Neuronal stem cell (in vitro differentiated cells): ENCODE measurements around the gene SFMBT2.

ENCODE experiments used
- DNase-seq: peaks from one replicate; pipeline ENCODE4 v3.0.0-alpha.2; 2013; ENCODE audit warnings: low spot score
- H2AFZ ChIP-seq: one replicate; pipeline ENCODE4 v1.6.1; 2013; ENCODE audit warnings: mild to moderate bottlenecking, low read length, inconsistent platforms
- H2AK5ac ChIP-seq: 2 replicates; pipeline ENCODE4 v1.6.1; 2013; ENCODE audit warnings: low read depth, mild to moderate bottlenecking, inconsistent platforms, low read length, moderate library complexity, mixed read lengths
- H2BK120ac ChIP-seq: 2 replicates; pipeline ENCODE4 v1.6.1; 2013; ENCODE audit warnings: low read depth, mild to moderate bottlenecking, inconsistent platforms, low read length, moderate library complexity, mixed read lengths
- H2BK12ac ChIP-seq: one replicate; pipeline ENCODE4 v1.6.1; 2013; ENCODE audit warnings: low read length, inconsistent platforms
- H2BK15ac ChIP-seq: 2 replicates; pipeline ENCODE4 v1.6.1; 2013; ENCODE audit warnings: mild to moderate bottlenecking, low read length, inconsistent platforms, mixed read lengths
- H2BK5ac ChIP-seq: one replicate; pipeline ENCODE4 v1.6.1; 2013; ENCODE audit warnings: inconsistent platforms, mild to moderate bottlenecking, low read length, moderate library complexity
- H3K14ac ChIP-seq: one replicate; pipeline ENCODE4 v1.6.1; 2013; ENCODE audit warnings: low read length, inconsistent platforms
- H3K18ac ChIP-seq: 2 replicates; pipeline ENCODE4 v1.6.1; 2013; ENCODE audit warnings: low read length, inconsistent platforms
- H3K23ac ChIP-seq: 2 replicates; pipeline ENCODE4 v1.6.1; 2013; ENCODE audit warnings: low read depth, mild to moderate bottlenecking, mixed read lengths, low read length, inconsistent platforms; ENCODE audit not compliant: poor library complexity
- H3K27ac ChIP-seq: replicated peaks from 3 replicates; pipeline ENCODE4 v1.5.1; 2013; ENCODE audit warnings: low read length, inconsistent platforms
- H3K27me3 ChIP-seq, 3 experiments: 2 replicates each; pipeline ENCODE4 v1.6.1; 2013; ENCODE audit warnings: low read length in 3 of 3, mild to moderate bottlenecking in 2 of 3, inconsistent platforms in 1 of 3, low read depth in 1 of 3, mixed read lengths in 1 of 3, moderate library complexity in 1 of 3; ENCODE audit not compliant: control insufficient read depth in 3 of 3, insufficient read depth in 3 of 3
- H3K36me3 ChIP-seq, 2 donors: replicated peaks in 1 of 2; 2 replicates each; pipeline ENCODE4 v1.6.1; 2013; ENCODE audit warnings: low read length in 2 of 2; ENCODE audit not compliant: control insufficient read depth in 2 of 2, insufficient read depth in 2 of 2
- H3K4ac ChIP-seq: 2 replicates; pipeline ENCODE4 v1.6.1; 2013; ENCODE audit warnings: inconsistent platforms, mild to moderate bottlenecking, low read length, moderate library complexity
- H3K4me1 ChIP-seq, 2 donors: 1 replicate in 1 of 2; 2 replicates in 1 of 2; pipeline ENCODE4 v1.6.1; 2013; ENCODE audit warnings: low read length in 2 of 2, low read depth in 1 of 2; ENCODE audit not compliant: control insufficient read depth in 2 of 2, insufficient read depth in 1 of 2
- H3K4me2 ChIP-seq: one replicate; pipeline ENCODE4 v1.6.1; 2013; ENCODE audit warnings: mild to moderate bottlenecking, low read length, inconsistent platforms; ENCODE audit not compliant: insufficient read depth, poor library complexity, severe bottlenecking
- H3K4me3 ChIP-seq, 2 donors: 2 replicates each; pipeline ENCODE4 v1.5.1; 2013; ENCODE audit warnings: low read length in 2 of 2, mild to moderate bottlenecking in 2 of 2, inconsistent platforms in 1 of 2, moderate library complexity in 1 of 2
- H3K79me1 ChIP-seq: one replicate; pipeline ENCODE4 v1.6.1; 2013; ENCODE audit warnings: low read depth, mild to moderate bottlenecking, inconsistent platforms, low read length, moderate library complexity
- H3K9ac ChIP-seq: one replicate; pipeline ENCODE4 v1.6.1; 2013; ENCODE audit warnings: mild to moderate bottlenecking, low read depth, low read length, inconsistent platforms; ENCODE audit not compliant: poor library complexity
- H3K9me3 ChIP-seq, 2 donors: replicated peaks in 1 of 2; 2 replicates each; pipeline versions ENCODE3 to v1.6.1; 2013; ENCODE audit warnings: low read length in 2 of 2, mild to moderate bottlenecking in 2 of 2, inconsistent platforms in 1 of 2, low read depth in 1 of 2, mixed read lengths in 1 of 2, moderate library complexity in 1 of 2; ENCODE audit not compliant: control insufficient read depth in 2 of 2, insufficient read depth in 1 of 2
- H4K8ac ChIP-seq: one replicate; pipeline ENCODE4 v1.6.1; 2013; ENCODE audit warnings: low read depth, mild to moderate bottlenecking, inconsistent platforms, low read length, moderate library complexity
- H4K91ac ChIP-seq: one replicate; pipeline ENCODE4 v1.6.1; 2013; ENCODE audit warnings: low read length, low read depth, mild to moderate bottlenecking, inconsistent platforms; ENCODE audit not compliant: poor library complexity
- WGBS, 2 donors: extraction: QIAGEN DNeasy Blood & Tissue Kit; methylation state at CpG; one replicate each; pipeline ENCODE4 v1.1.7; 2013; ENCODE audit warnings: missing lambda C conversion rate in 2 of 2, mixed read lengths in 1 of 2; ENCODE audit not compliant: insufficient read length in 2 of 2, insufficient replicate concordance in 1 of 2; ENCODE audit errors: extremely low coverage in 2 of 2; 5-methylcytosine and 5-hydroxymethylcytosine counted together

Gene SFMBT2

GRCh38 chr10:7274293-7274692, 136.5 kb downstream of the SFMBT2 start:
- Histone ChIP-seq H2AFZ (no peak overlapping the region), H2BK15ac (no peak overlapping the region), H3K79me1 (no peaks in the 10 kb centered on the region), H2BK5ac (no peak overlapping the region), H2BK120ac (no peak overlapping the region), H3K4me2 (no peak overlapping the region), H3K4ac (no peak overlapping the region), H3K36me3 (no peaks in the 10 kb centered on the region), H3K4me1 (peaks cover 6% of the 10 kb centered on the region in 2 donors), H3K4me3 (no peak overlapping the region), H3K18ac (no peak overlapping the region), H3K23ac (no peak overlapping the region), H4K8ac (no peak overlapping the region), H3K27ac (no peak overlapping the region), H3K14ac (no peak overlapping the region), H4K91ac (no peak overlapping the region), H2AK5ac (no peak overlapping the region), H3K27me3 (no peaks in the 10 kb centered on the region), H3K9me3 (no peaks in the 10 kb centered on the region), H3K9ac (no peak overlapping the region), H2BK12ac (no peak overlapping the region)
- DNase-seq = no peak
- no CpG with 5 or more reads among the region's 2 CpGs for WGBS, 2 donors

GRCh38 chr10:7272008-7272407, 138.8 kb downstream of the SFMBT2 start:
- no peak overlapping the region for H3K14ac ChIP-seq
- no CpG with 5 or more reads among the region's 4 CpGs for WGBS, 2 donors
- H2BK15ac ChIP-seq = no peak overlapping the region
- no peak overlapping the region for H2AK5ac ChIP-seq
- no peak overlapping the region for H4K91ac ChIP-seq
- H3K79me1 ChIP-seq = no peaks in the 10 kb centered on the region
- H3K27me3 ChIP-seq = no peaks in the 10 kb centered on the region
- no peak overlapping the region for H3K27ac ChIP-seq
- H3K23ac ChIP-seq = no peak overlapping the region
- H2AFZ ChIP-seq = no peak overlapping the region
- H2BK5ac ChIP-seq = no peak overlapping the region
- no peak overlapping the region for H4K8ac ChIP-seq
- H3K18ac ChIP-seq = no peak overlapping the region
- H3K9ac ChIP-seq = no peak overlapping the region
- DNase-seq = no peak
- H3K36me3 ChIP-seq = no peaks in the 10 kb centered on the region
- H3K9me3 ChIP-seq = no peaks in the 10 kb centered on the region
- H3K4me1 ChIP-seq = no peaks in the 10 kb centered on the region
- H2BK120ac ChIP-seq = no peak overlapping the region
- H3K4me2 ChIP-seq = no peak overlapping the region
- H3K4me3 ChIP-seq = no peak overlapping the region
- H2BK12ac ChIP-seq = no peak overlapping the region
- H3K4ac ChIP-seq = no peak overlapping the region

- Histone ChIP-seq H3K36me3 (no peaks in the 10 kb centered on the region), H2AK5ac (no peak overlapping the region), H3K27ac (no peak overlapping the region), H3K18ac (peak overlapping the region; percentile 57), H3K4me3 (no peak overlapping the region), H3K9me3 (no peaks in the 10 kb centered on the region), H3K9ac (no peak overlapping the region), H3K4me2 (no peak overlapping the region), H2BK12ac (no peak overlapping the region), H3K27me3 (no peaks in the 10 kb centered on the region), H3K4me1 (no peaks in the 10 kb centered on the region), H2BK15ac (no peak overlapping the region), H3K79me1 (no peaks in the 10 kb centered on the region), H3K14ac (no peak overlapping the region), H3K4ac (no peak overlapping the region), H2AFZ (no peak overlapping the region), H3K23ac (no peak overlapping the region), H4K91ac (no peak overlapping the region), H2BK5ac (no peak overlapping the region), H2BK120ac (no peak overlapping the region), H4K8ac (no peak overlapping the region)
- WGBS, 2 donors = no CpG with 5 or more reads among the region's 5 CpGs
- no peak for DNase-seq
These were observed 140.8 kb downstream of the SFMBT2 start for GRCh38 chr10:7269988-7270387.

- Histone ChIP-seq H4K91ac (no peak overlapping the region), H3K9ac (no peak overlapping the region), H3K4ac (no peak overlapping the region), H3K9me3 (no peaks in the 10 kb centered on the region), H3K18ac (no peak overlapping the region), H2BK120ac (no peak overlapping the region), H3K27me3 (no peaks in the 10 kb centered on the region), H3K14ac (no peak overlapping the region), H3K23ac (no peak overlapping the region), H3K4me2 (no peak overlapping the region), H4K8ac (no peak overlapping the region), H3K4me1 (peaks cover 3% of the 10 kb centered on the region in 2 donors), H2BK12ac (no peak overlapping the region), H3K27ac (no peak overlapping the region), H2BK5ac (no peak overlapping the region), H2AFZ (no peak overlapping the region), H2BK15ac (no peak overlapping the region), H3K36me3 (no peaks in the 10 kb centered on the region), H2AK5ac (no peak overlapping the region), H3K79me1 (no peaks in the 10 kb centered on the region), H3K4me3 (no peak overlapping the region)
- WGBS, 2 donors = no CpG with 5 or more reads among the region's 4 CpGs
- DNase-seq = no peak
These were observed 143.7 kb downstream of the SFMBT2 start for GRCh38 chr10:7267142-7267541.
